Kidney (tissue), 14 donors: ENCODE results near the gene FIP1L1. TPM values are rescaled to one million over a fixed set of nuclear protein-coding genes. Genes with fewer than 3 reads are reported as not detected.

Experiments
- DNase-seq, 5 donors: peaks; one replicate each; pipeline ENCODE4 v3.0.0-alpha.2; 2013 to 2020
- FAIRE-seq: peaks from 2 replicates; lab custom pipeline; 2012; peaks lifted over from hg19 to GRCh38; lab: Jason Lieb, UNC
- H3K27ac ChIP-seq, 2 donors: one replicate each; pipeline ENCODE4 v1.7.0; 2013; ENCODE audit warnings: low read depth in 2 of 2, low read length in 2 of 2, inconsistent platforms in 1 of 2
- H3K27me3 ChIP-seq: one replicate; pipeline ENCODE4 v1.7.1; 2013; ENCODE audit warnings: low read length, inconsistent platforms; ENCODE audit not compliant: control insufficient read depth, insufficient read depth
- H3K36me3 ChIP-seq, 3 donors: one replicate each; pipeline versions ENCODE4 v1.7.0 to v1.7.1; 2013; ENCODE audit warnings: low read length in 3 of 3, control low read depth in 1 of 3, inconsistent platforms in 1 of 3; ENCODE audit not compliant: insufficient read depth in 3 of 3, control insufficient read depth in 2 of 3
- H3K4me1 ChIP-seq, 3 donors: one replicate each; pipeline versions ENCODE4 v1.7.0 to v1.7.1; 2013; ENCODE audit warnings: low read length in 3 of 3, inconsistent platforms in 1 of 3, low read depth in 1 of 3; ENCODE audit not compliant: control insufficient read depth in 2 of 3, insufficient read depth in 2 of 3
- H3K4me3 ChIP-seq, 3 donors: one replicate each; pipeline versions ENCODE4 v1.7.0 to v1.8.1; 2013; ENCODE audit warnings: low read length in 3 of 3, control low read depth in 1 of 3, inconsistent platforms in 1 of 3
- H3K9ac ChIP-seq, 3 donors: one replicate each; pipeline versions ENCODE4 v1.7.0 to v1.7.1; 2013; ENCODE audit warnings: low read length in 3 of 3, control low read depth in 1 of 3, inconsistent platforms in 1 of 3
- H3K9me3 ChIP-seq, 3 donors: one replicate each; pipeline versions ENCODE4 v1.7.0 to v1.7.1; 2013; ENCODE audit warnings: low read length in 3 of 3, control low read depth in 1 of 3, inconsistent platforms in 1 of 3; ENCODE audit not compliant: control insufficient read depth in 2 of 3, insufficient read depth in 1 of 3
- CTCF ChIP-seq: IDR thresholded peaks from 3 replicates; pipeline ENCODE4 v1.5.1; 2012; ENCODE audit warnings: mild to moderate bottlenecking, moderate library complexity, borderline replicate concordance; ENCODE audit not compliant: insufficient read depth; ENCODE audit errors: extremely low read depth
- intact Hi-C: fragments of 100-400 bp; cut with DNase I; formaldehyde crosslinking; loops from one replicate; pipeline ENCODE4 v1.11.1; 2022
- polyA plus RNA-seq: library from polyadenylated mRNA; stranded (reverse); fragments of 350-450 nt; fragmentation: Illumina TruSeq; extraction: RNeasy Lipid Tissue Mini Kit (QIAGEN cat#74804); gene quantifications from one replicate; pipeline ENCODE4 v1.2.3, GENCODE V29; 2014; ENCODE audit warnings: low read depth, low replicate concordance; ENCODE audit not compliant: insufficient read depth
- total RNA-seq: library from RNA; stranded (reverse); fragmentation: NEBNext Ultra II Directional; extraction: Animal tissue kit (Norgen Biotek cat#: 25700); gene quantifications from one replicate; pipeline ENCODE4 v1.2.1, GENCODE V29; 2021
- donor health status: control.
- donor health status: control.
- donor health status: control.
- donor health status: control.
- donor health status: control.
- donor health status: DM: yes; HTN: yes; CAD: no.
- donor health status: Normal renal cell carcinoma (clear cell type).

The FIP1L1 gene
- total and polyA plus RNA-seq, 2 donors from 2014 or later = 25.5 to 48.0 TPM

- DNase-seq = no peak
These were observed 23.3 kb upstream of the FIP1L1 start for GRCh38 chr4:53354012-53354722.

GRCh38 chr4:53355930-53356521, 21.4 kb upstream of the FIP1L1 start:
- FAIRE-seq (no peak), DNase-seq (no peak)
- no peak for TF ChIP-seq CTCF
- Histone ChIP-seq H3K9ac (no peak overlapping the region), H3K9me3 (no peaks in the 10 kb centered on the region), H3K4me3 (no peak overlapping the region), H3K4me1 (no peaks in the 10 kb centered on the region), H3K27ac (no peak overlapping the region), H3K36me3 (no peaks in the 10 kb centered on the region), H3K27me3 (no peaks in the 10 kb centered on the region)
- intact Hi-C loops = no loop called here

More at GRCh38 chr4:53354012-53354722, 23.3 kb upstream of the FIP1L1 start:
- no peak for FAIRE-seq
- Histone ChIP-seq H3K27ac (no peak overlapping the region), H3K36me3 (no peaks in the 10 kb centered on the region), H3K9me3 (no peaks in the 10 kb centered on the region), H3K4me1 (no peaks in the 10 kb centered on the region), H3K9ac (no peak overlapping the region), H3K27me3 (no peaks in the 10 kb centered on the region), H3K4me3 (no peak overlapping the region)
- TF ChIP-seq CTCF = no peak
- intact Hi-C loops = no loop called here

GRCh38 chr4:53361451-53361850, 16.0 kb upstream of the FIP1L1 start:
- no peak for DNase-seq
- H3K9ac ChIP-seq = no peak overlapping the region
- no peaks in the 10 kb centered on the region for H3K9me3 ChIP-seq
- no peaks in the 10 kb centered on the region for H3K27me3 ChIP-seq
- no peak for FAIRE-seq
- no peaks in the 10 kb centered on the region for H3K36me3 ChIP-seq
- no peak overlapping the region for H3K4me3 ChIP-seq
- TF ChIP-seq CTCF = no peak
- peaks cover 0 to 10% (median 7%) of the 10 kb centered on the region in 3 donors for H3K4me1 ChIP-seq
- intact Hi-C loops = no loop called here
- no peak overlapping the region for H3K27ac ChIP-seq
